ENCODE results near the gene CFAP20.

CFAP20 gene

DNA sequence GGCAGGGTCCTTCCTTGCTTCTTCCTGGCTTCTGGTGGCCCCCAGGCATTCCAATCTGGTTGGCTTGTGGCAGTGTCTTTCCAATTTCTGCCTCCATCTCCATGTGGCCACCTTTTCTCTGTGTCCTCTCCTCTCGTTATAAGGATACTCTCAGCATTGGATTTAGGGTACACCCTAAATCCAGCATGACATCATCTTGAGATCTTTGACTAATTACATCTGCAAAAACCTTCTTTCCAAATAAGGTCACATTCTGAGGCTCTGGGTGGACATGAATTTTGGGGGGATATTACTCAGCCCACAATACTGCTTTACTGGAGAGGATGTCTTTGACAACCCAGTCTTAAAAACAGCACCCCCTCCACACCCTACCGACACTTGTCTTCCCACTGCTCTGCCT, 18.9 kb upstream of the CFAP20 start:
- no peaks in the 10 kb centered on the region for H3K79me2 ChIP-seq (ENCODE audit: insufficient read depth, low read length)
- no peak overlapping the region for H3K4me3 ChIP-seq (ENCODE audit: low read depth, low read length, poor library complexity, severe bottlenecking)
- H3K27me3 ChIP-seq (ENCODE audit: insufficient read depth, low read length) = no peaks in the 10 kb centered on the region
- H3K4me2 ChIP-seq (ENCODE audit: low read length) = no peak overlapping the region
- H3K9me3 ChIP-seq (ENCODE audit: low read length) = no peaks in the 10 kb centered on the region
- H3K36me3 ChIP-seq (ENCODE audit: insufficient read depth, low read length) = no peaks in the 10 kb centered on the region
- H3K4me1 ChIP-seq (ENCODE audit: insufficient read depth, low read length, severe bottlenecking) = no peaks in the 10 kb centered on the region
- no peak overlapping the region for H2AFZ ChIP-seq (ENCODE audit: low read length)
- no peak overlapping the region for H3K27ac ChIP-seq (ENCODE audit: low read depth, low read length, poor library complexity, severe bottlenecking)
- no peaks in the 10 kb centered on the region for H4K20me1 ChIP-seq (ENCODE audit: insufficient read depth, low read length)
- no peaks in the 10 kb centered on the region for H3K9me2 ChIP-seq (ENCODE audit: low read depth, low read length)
- no peak for TF ChIP-seq EZH2 (IDR thresholded peaks at IDR 0.05; ENCODE audit: borderline replicate concordance, low read length)
- no peak for TF ChIP-seq CTCF (IDR thresholded peaks at IDR 0.05; ENCODE audit: low read length)
- H3F3A ChIP-seq (ENCODE audit: insufficient read depth, low read length) = no peaks in the 10 kb centered on the region
- no peak overlapping the region for H3K9ac ChIP-seq (ENCODE audit: low read length)

GRCh38 chr16:58138852-58139251, 9.7 kb upstream of the CFAP20 start:
- Histone ChIP-seq H3K27ac (ENCODE audit: low read depth, low read length, poor library complexity, severe bottlenecking) (no peak overlapping the region), H3K9me2 (ENCODE audit: low read depth, low read length) (no peaks in the 10 kb centered on the region), H3K4me2 (ENCODE audit: low read length) (no peak overlapping the region), H3K9me3 (ENCODE audit: low read length) (peaks cover 10% of the 10 kb centered on the region; the same call in 1 of the 2 replicates), H3K9ac (ENCODE audit: low read length) (no peak overlapping the region), H3F3A (ENCODE audit: insufficient read depth, low read length) (no peaks in the 10 kb centered on the region), H3K27me3 (ENCODE audit: insufficient read depth, low read length) (no peaks in the 10 kb centered on the region), H3K4me3 (ENCODE audit: low read depth, low read length, poor library complexity, severe bottlenecking) (no peak overlapping the region), H4K20me1 (ENCODE audit: insufficient read depth, low read length) (no peaks in the 10 kb centered on the region), H2AFZ (ENCODE audit: low read length) (no peak overlapping the region), H3K36me3 (ENCODE audit: insufficient read depth, low read length) (no peaks in the 10 kb centered on the region; the same call in 1 of the 2 replicates), H3K79me2 (ENCODE audit: insufficient read depth, low read length) (no peaks in the 10 kb centered on the region), H3K4me1 (ENCODE audit: insufficient read depth, low read length, severe bottlenecking) (no peaks in the 10 kb centered on the region)
- TF ChIP-seq CTCF (IDR thresholded peaks at IDR 0.05; ENCODE audit: low read length) (no peak), EZH2 (IDR thresholded peaks at IDR 0.05; ENCODE audit: borderline replicate concordance, low read length) (no peak)

- Histone ChIP-seq H3K9ac (ENCODE audit: low read length) (no peak overlapping the region), H3K27me3 (ENCODE audit: insufficient read depth, low read length) (no peaks in the 10 kb centered on the region), H3K9me2 (ENCODE audit: low read depth, low read length) (no peaks in the 10 kb centered on the region), H3K4me2 (ENCODE audit: low read length) (no peak overlapping the region), H3F3A (ENCODE audit: insufficient read depth, low read length) (no peaks in the 10 kb centered on the region), H3K4me3 (ENCODE audit: low read depth, low read length, poor library complexity, severe bottlenecking) (no peak overlapping the region), H3K79me2 (ENCODE audit: insufficient read depth, low read length) (no peaks in the 10 kb centered on the region), H3K4me1 (ENCODE audit: insufficient read depth, low read length, severe bottlenecking) (no peaks in the 10 kb centered on the region), H4K20me1 (ENCODE audit: insufficient read depth, low read length) (no peaks in the 10 kb centered on the region), H2AFZ (ENCODE audit: low read length) (no peak overlapping the region), H3K36me3 (ENCODE audit: insufficient read depth, low read length) (no peaks in the 10 kb centered on the region; the same call in 1 of the 2 replicates), H3K27ac (ENCODE audit: low read depth, low read length, poor library complexity, severe bottlenecking) (no peak overlapping the region), H3K9me3 (ENCODE audit: low read length) (peaks cover 10% of the 10 kb centered on the region; the same call in 1 of the 2 replicates)
- TF ChIP-seq EZH2 (IDR thresholded peaks at IDR 0.05; ENCODE audit: borderline replicate concordance, low read length) (no peak), CTCF (IDR thresholded peaks at IDR 0.05; ENCODE audit: low read length) (no peak)
Measured at GRCh38 chr16:58137581-58137980, 8.4 kb upstream of the CFAP20 start.
